Stimulated activated CD4-positive, alpha-beta T cell treated with anti-CD3 and anti-CD28 coated beads, Interleukin-12 subunit alpha, Interleukin-12 subunit beta, amount 100 ng/mL, for 4 hours (primary cell): ENCODE data around the gene DCAF11.

Experiments used
- DNase-seq: peaks from one replicate; pipeline ENCODE4 v3.0.0-alpha.2; 2020

DCAF11 gene

DNA sequence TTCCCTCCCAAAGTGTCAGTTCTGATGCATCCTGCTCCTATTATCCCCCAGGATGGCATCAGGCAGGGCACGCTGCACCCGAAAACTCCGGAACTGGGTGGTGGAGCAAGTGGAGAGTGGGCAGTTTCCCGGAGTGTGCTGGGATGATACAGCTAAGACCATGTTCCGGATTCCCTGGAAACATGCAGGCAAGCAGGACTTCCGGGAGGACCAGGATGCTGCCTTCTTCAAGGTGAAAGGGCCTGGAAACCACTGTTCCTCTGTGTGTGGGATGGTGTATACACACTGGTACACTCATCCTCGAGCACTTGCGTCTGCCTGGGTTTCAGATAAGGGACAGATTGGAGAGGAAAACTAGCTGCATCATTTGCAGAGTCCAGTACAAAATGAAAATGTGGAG is 47.5 kb downstream of the DCAF11 start:
- DNase-seq = no peak

DNA sequence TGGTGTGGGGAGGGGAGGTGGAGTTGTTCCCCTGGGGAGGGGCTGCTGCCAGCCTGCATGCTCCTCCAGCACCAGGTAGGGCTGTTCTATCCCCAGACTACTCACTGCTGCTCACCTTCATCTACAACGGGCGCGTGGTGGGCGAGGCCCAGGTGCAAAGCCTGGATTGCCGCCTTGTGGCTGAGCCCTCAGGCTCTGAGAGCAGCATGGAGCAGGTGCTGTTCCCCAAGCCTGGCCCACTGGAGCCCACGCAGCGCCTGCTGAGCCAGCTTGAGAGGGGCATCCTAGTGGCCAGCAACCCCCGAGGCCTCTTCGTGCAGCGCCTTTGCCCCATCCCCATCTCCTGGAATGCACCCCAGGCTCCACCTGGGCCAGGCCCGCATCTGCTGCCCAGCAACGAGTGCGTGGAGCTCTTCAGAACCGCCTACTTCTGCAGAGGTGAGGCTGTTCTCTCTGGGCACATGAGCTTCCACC is 50.0 kb downstream of the DCAF11 start:
- DNase-seq = no peak

DNA sequence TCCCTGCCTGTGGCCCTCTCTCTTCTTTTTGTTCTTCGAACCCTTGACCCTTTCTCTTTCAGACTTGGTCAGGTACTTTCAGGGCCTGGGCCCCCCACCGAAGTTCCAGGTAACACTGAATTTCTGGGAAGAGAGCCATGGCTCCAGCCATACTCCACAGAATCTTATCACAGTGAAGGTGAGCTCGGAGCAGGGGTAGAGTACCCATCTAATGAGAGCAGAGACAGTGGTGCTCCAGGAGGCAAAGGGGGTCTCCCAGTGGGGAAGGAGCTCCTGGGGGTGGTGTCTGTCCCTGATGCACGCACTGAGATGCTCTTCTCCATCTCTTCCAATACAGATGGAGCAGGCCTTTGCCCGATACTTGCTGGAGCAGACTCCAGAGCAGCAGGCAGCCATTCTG is 51.2 kb downstream of the DCAF11 start:
- DNase-seq = no peak

DNA sequence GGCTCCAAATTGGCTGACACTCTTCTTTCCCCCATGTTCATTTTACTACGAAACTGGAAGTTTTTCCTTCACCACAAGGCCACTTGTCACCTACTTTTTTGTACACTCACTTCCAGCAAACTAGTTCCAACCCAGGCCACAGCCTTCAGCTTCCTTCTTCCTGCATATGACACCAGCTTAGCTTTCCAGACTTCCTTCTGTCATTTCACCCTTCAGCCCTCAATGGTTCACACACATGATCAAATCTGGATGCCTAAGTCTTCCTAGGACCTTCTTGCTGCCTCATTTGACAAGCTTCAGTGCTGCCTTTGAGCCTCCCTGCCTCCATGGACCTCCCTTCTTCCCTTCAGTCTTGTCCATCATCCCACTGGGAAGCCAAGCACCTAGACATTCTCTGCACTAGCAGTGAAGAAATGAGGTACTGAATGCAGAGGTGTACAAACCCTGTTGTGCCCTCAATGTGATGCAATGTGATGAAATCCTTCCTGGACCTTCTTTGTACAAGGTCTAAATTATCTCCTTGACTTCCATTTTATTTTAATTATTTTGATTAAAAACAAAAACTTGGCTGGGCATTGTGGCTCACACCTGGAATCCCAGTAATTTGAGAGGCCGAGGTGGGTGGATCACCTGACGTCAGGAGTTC is 53.0 kb downstream of the DCAF11 start:
- DNase-seq = no peak

DNA sequence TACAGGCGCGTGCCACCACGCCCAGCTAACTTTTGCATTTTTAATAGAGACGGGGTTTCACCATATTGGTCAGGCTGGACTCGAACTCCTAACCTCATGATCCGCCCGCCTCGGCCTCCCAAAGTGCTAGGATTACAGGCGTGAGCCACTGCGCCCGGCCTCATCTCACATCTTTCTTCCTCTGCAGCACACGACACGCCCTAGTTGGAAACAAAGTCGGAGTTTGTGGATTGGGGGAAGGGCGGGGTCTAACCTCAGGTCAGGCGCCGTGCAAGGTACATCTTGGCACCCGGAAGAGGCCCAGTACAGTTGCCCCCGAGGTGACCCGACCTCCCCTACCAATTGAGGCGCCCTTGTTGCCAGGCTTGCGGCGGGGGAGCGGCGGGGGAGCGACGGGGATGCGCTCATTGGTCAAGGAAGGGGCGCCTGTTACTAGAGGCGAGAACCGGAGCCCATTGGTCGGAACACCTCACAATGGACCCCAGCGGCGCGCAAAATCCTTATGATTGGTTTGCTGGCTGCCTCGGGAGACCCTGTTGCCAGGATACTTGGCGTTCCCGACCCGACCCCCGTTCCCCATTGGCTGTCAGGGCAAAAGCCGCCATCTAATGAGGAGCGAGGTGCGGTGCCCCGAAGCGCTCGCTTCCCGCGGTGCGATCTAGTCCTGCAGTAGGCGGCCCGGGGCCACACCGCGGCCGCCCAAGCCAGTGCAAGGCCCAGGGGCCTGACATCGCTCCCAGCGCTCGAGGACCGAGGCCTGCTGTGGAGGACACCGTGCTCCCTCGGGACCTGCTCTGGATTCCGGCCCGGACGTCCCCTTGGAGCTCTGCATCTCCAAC is 57.1 kb downstream of the DCAF11 start, which contains the start of gene REC8:
Gene REC8 (plus strand): TSS at position 659 of the 839 bp plus-strand sequence. CDS start 473 bp downstream, outside the sequence.
- peak; percentile 54 for DNase-seq

DNA sequence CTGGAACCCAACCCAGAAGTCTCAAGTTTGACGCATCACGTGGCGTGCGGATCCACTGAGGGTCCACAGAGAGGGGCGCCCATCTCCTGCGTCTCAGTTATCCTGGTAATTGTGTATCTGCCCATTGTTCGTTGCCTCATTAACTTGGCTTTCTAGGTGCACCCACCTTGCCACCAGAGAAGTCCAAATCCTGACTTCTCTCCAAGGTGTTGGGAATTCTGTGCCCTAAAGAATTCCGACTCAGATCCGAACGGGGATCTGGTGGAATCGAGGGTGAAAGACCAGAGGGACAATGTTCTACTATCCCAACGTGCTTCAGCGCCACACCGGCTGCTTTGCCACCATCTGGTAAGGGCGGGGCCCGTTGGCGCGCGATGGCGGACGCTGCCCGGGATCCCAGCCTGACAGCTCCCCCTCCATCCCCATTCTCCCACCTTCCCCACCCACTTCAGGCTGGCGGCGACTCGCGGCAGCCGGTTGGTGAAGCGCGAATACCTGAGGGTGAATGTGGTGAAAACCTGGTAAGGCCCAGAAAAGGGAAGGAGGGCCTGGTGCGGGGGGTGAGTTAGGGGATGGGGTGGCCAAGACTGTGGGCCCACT is 57.8 kb downstream of the DCAF11 start:
- no peak for DNase-seq

DNA sequence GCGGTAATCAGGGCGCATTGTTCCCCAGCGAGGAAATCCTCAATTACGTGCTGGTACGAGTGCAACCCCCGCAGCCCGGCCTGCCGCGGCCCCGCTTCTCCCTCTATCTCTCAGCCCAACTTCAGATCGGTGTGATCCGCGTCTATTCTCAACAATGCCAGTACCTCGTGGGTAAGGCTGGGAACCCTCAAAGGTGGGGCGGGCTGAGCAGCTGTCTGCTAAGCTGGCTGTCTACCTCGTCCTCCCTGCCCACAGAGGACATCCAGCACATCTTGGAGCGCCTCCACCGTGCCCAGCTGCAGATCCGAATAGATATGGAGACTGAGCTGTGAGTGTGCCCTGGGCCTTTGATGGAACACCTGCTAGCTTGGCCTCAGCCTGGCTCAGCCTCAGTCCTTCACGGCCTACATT is 58.3 kb downstream of the DCAF11 start:
- no peak for DNase-seq
